D721Med (cell line): ENCODE results near the gene RAB2B.
A peak's percentile ranks its signal among the peaks of the same experiment; 100 is the strongest.

ENCODE experiments used
- DNase-seq: peaks from one replicate; pipeline ENCODE4 v3.0.0; 2011; ENCODE audit warnings: low spot score; ENCODE audit not compliant: insufficient read length
- FAIRE-seq: peaks from 2 replicates; lab custom pipeline; 2011; peaks lifted over from hg19 to GRCh38; lab: Jason Lieb, UNC
- CTCF ChIP-seq: IDR thresholded peaks from 2 replicates; pipeline ENCODE4 v1.5.1; 2012; ENCODE audit warnings: mild to moderate bottlenecking, control low read depth; ENCODE audit not compliant: insufficient read depth; ENCODE audit errors: missing control alignments

Gene RAB2B

GRCh38 chr14:21505012-21505553 is 28.3 kb upstream of the RAB2B start:
- DNase-seq (no peak), FAIRE-seq (no peak)
- no peak for TF ChIP-seq CTCF

- TF ChIP-seq CTCF = no peak
- FAIRE-seq (no peak), DNase-seq (no peak)
These were observed 26.6 kb upstream of the RAB2B start for GRCh38 chr14:21503376-21503775.

- DNase-seq = no peak
- TF ChIP-seq CTCF = no peak
- FAIRE-seq = no peak
These were observed 24.8 kb upstream of the RAB2B start for GRCh38 chr14:21501568-21501967.

GRCh38 chr14:21498540-21499526 is 22.1 kb upstream of the RAB2B start:
- DNase-seq (no peak), FAIRE-seq (peak; percentile 55)
- peak; percentile 52 for TF ChIP-seq CTCF

- TF ChIP-seq CTCF = no peak
- DNase-seq (no peak), FAIRE-seq (no peak)
These were observed 19.7 kb upstream of the RAB2B start for GRCh38 chr14:21496453-21496852.

- DNase-seq (no peak), FAIRE-seq (no peak)
- no peak for TF ChIP-seq CTCF
These were observed 18.4 kb upstream of the RAB2B start for GRCh38 chr14:21494902-21495762.
